ENCODE measurements around the gene WDFY1.

WDFY1 gene

GRCh38 chr2:223967981-223968380, 22.8 kb upstream of the WDFY1 start:
- H3K4me3 ChIP-seq (ENCODE audit: control insufficient read depth, low read depth, low read length): no peak overlapping the region
- TF ChIP-seq, protein P1, sequence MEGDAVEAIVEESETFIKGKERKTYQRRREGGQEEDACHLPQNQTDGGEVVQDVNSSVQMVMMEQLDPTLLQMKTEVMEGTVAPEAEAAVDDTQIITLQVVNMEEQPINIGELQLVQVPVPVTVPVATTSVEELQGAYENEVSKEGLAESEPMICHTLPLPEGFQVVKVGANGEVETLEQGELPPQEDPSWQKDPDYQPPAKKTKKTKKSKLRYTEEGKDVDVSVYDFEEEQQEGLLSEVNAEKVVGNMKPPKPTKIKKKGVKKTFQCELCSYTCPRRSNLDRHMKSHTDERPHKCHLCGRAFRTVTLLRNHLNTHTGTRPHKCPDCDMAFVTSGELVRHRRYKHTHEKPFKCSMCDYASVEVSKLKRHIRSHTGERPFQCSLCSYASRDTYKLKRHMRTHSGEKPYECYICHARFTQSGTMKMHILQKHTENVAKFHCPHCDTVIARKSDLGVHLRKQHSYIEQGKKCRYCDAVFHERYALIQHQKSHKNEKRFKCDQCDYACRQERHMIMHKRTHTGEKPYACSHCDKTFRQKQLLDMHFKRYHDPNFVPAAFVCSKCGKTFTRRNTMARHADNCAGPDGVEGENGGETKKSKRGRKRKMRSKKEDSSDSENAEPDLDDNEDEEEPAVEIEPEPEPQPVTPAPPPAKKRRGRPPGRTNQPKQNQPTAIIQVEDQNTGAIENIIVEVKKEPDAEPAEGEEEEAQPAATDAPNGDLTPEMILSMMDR (conservative IDR thresholded peaks at IDR 0.05; ENCODE audit: control insufficient read depth, insufficient read depth, low read depth, low read length): no peak
- DNase-seq (ENCODE audit: low read depth): peak; percentile 84

- no peak overlapping the region for H3K4me3 ChIP-seq (ENCODE audit: control insufficient read depth, low read depth, low read length)
- TF ChIP-seq, protein P1 (conservative IDR thresholded peaks at IDR 0.05; ENCODE audit: control insufficient read depth, insufficient read depth, low read depth, low read length): no peak
- DNase-seq (ENCODE audit: low read depth): peak; percentile 50
These were observed 14.6 kb upstream of the WDFY1 start for GRCh38 chr2:223959688-223960087.

GRCh38 chr2:223957092-223957851, 12.1 kb upstream of the WDFY1 start, which contains the start of gene MRPL44:
MRPL44 (plus strand) TSS chr2:223957463; CDS start chr2:223957473, 10 bp downstream.
- peak; percentile 93 for DNase-seq (ENCODE audit: low read depth)
- peak within 1 kb of the TSS; percentile 91 for H3K4me3 ChIP-seq (ENCODE audit: control insufficient read depth, low read depth, low read length)
- TF ChIP-seq, protein P1 (conservative IDR thresholded peaks at IDR 0.05; ENCODE audit: control insufficient read depth, insufficient read depth, low read depth, low read length): no peak

GRCh38 chr2:223956300-223956699, 11.2 kb upstream of the WDFY1 start:
- DNase-seq (ENCODE audit: low read depth): no peak
- H3K4me3 ChIP-seq (ENCODE audit: control insufficient read depth, low read depth, low read length): no peak overlapping the region
- TF ChIP-seq, protein P1 (conservative IDR thresholded peaks at IDR 0.05; ENCODE audit: control insufficient read depth, insufficient read depth, low read depth, low read length): no peak

- TF ChIP-seq, protein P1 (conservative IDR thresholded peaks at IDR 0.05; ENCODE audit: control insufficient read depth, insufficient read depth, low read depth, low read length): no peak
- H3K4me3 ChIP-seq (ENCODE audit: control insufficient read depth, low read depth, low read length): no peak overlapping the region
- DNase-seq (ENCODE audit: low read depth): peak; percentile 92
These were observed 9.3 kb upstream of the WDFY1 start for GRCh38 chr2:223954401-223954800.

DNA sequence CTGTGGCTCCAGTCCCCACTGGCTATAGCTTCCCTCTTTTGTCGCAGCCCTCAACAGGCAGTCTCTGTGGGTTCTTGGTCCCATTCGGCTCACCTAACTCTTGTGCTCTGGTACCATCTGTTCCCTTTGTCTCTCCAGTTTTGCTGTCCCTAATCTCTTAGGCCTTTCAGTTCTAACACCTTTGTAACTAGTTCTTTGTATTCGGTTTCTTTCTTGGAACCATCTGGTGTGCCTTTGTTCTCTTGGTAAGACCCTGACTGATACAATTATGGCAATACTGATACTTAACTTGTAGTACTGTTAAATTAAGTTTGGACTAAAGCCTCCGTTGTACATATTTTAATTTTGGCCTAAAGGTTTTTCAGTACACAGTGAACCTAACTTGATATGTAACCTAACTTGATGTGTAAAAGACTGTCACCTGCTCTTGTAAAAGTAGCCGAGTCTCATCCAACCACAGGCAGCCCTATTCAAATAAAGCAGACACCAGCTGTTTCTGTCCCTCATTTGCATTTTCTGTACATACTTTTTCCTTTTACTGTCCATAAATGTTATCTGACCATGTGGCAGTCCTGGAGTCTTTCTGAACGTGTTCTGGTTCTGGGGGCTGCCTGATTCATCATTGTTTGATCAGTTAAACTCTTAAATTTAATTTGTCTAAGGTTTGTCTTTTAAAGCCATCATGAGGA, 7.3 kb upstream of the WDFY1 start:
- no peak overlapping the region for H3K4me3 ChIP-seq (ENCODE audit: control insufficient read depth, low read depth, low read length)
- DNase-seq (ENCODE audit: low read depth): no peak
- TF ChIP-seq, protein P1 (conservative IDR thresholded peaks at IDR 0.05; ENCODE audit: control insufficient read depth, insufficient read depth, low read depth, low read length): no peak
